Measurements from ENCODE around the gene SPATS2L.

DNA sequence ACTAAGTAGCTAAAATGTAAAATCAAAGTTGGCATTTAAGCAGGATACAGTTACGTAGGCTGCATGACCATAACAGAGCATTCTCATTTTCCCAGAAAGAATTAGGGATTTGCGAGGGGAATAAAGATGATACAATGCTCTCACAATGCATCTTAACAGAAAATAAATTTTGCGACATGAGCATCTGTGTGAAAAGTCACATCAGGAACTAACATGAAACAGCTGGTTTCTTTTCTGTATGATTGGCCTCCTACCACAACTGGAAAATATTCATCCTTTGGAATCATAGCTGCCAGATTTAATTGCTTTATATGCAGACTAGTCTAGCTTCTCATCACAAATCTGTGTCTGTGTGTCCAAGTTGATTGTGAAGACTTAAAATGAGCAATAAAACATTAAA is 137.4 kb downstream of the SPATS2L start:
- no peak for TF ChIP-seq ZNF624 (tag by site-specific recombination; IDR thresholded peaks at IDR 0.05)
- TF ChIP-seq, protein P1, sequence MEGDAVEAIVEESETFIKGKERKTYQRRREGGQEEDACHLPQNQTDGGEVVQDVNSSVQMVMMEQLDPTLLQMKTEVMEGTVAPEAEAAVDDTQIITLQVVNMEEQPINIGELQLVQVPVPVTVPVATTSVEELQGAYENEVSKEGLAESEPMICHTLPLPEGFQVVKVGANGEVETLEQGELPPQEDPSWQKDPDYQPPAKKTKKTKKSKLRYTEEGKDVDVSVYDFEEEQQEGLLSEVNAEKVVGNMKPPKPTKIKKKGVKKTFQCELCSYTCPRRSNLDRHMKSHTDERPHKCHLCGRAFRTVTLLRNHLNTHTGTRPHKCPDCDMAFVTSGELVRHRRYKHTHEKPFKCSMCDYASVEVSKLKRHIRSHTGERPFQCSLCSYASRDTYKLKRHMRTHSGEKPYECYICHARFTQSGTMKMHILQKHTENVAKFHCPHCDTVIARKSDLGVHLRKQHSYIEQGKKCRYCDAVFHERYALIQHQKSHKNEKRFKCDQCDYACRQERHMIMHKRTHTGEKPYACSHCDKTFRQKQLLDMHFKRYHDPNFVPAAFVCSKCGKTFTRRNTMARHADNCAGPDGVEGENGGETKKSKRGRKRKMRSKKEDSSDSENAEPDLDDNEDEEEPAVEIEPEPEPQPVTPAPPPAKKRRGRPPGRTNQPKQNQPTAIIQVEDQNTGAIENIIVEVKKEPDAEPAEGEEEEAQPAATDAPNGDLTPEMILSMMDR (tag by site-specific recombination; IDR thresholded peaks at IDR 0.05): no peak
- TF ChIP-seq ZNF157 (tag by site-specific recombination; IDR thresholded peaks at IDR 0.05): no peak
- TF ChIP-seq ZNF707 (tag by site-specific recombination; IDR thresholded peaks at IDR 0.05): no peak
- TF ChIP-seq ZNF10 (tag by site-specific recombination; IDR thresholded peaks at IDR 0.05): no peak
- TF ChIP-seq WT1 (tag by site-specific recombination; IDR thresholded peaks at IDR 0.05): no peak
- TF ChIP-seq, protein P2, sequence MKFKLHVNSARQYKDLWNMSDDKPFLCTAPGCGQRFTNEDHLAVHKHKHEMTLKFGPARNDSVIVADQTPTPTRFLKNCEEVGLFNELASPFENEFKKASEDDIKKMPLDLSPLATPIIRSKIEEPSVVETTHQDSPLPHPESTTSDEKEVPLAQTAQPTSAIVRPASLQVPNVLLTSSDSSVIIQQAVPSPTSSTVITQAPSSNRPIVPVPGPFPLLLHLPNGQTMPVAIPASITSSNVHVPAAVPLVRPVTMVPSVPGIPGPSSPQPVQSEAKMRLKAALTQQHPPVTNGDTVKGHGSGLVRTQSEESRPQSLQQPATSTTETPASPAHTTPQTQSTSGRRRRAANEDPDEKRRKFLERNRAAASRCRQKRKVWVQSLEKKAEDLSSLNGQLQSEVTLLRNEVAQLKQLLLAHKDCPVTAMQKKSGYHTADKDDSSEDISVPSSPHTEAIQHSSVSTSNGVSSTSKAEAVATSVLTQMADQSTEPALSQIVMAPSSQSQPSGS (tag by site-specific recombination; IDR thresholded peaks at IDR 0.05; ENCODE audit: low read depth): no peak
- TF ChIP-seq ZNF830 (tag by site-specific recombination; IDR thresholded peaks at IDR 0.05; ENCODE audit: low read depth): no peak

All from HEK293 (cell line).